PC-3 (cell line): ENCODE results near the gene SPPL2B. TPM values are rescaled to one million over a fixed set of nuclear protein-coding genes. Genes with fewer than 3 reads are reported as not detected.

ENCODE experiments used
- ATAC-seq: fragments of 200-7000 bp; cut with Tn5 transposase; 2 replicates; pipeline ENCODE4 v1.9.1; 2020; ENCODE audit warnings: mild to moderate bottlenecking, moderate library complexity
- BruUV-seq: library from RNA; stranded (reverse); fragments of 400-500 nt; replicated peaks from 2 replicates; lab custom pipeline; 2021; lab: Mats Ljungman, UMichigan
- CTCF ChIA-PET: fragments of 300-600 bp; sonication (Branson Sonifier 250); formaldehyde crosslinking; loops from one replicate; lab custom pipeline; 2022; ENCODE audit warnings: antibody characterized with exemption; lab: Charles Lee
- POLR2A ChIA-PET: fragments of 300-600 bp; sonication (Branson Sonifier 250); formaldehyde crosslinking; loops from one replicate; lab custom pipeline; 2022; ENCODE audit warnings: antibody characterized with exemption; ENCODE audit not compliant: unreplicated experiment; lab: Charles Lee
- DNase-seq: peaks from one replicate; pipeline ENCODE4 v3.0.0-alpha.2; 2015
- H2AFZ ChIP-seq: fragments of 300-600 bp; sonication (generic); 2 replicates; pipeline ENCODE4 v1.6.0; 2016; ENCODE audit warnings: antibody characterized with exemption, low read length
- H3F3A ChIP-seq: fragments of 300-600 bp; sonication (generic); one replicate; pipeline ENCODE4 v1.6.0; 2017; ENCODE audit warnings: antibody characterized with exemption, low read length, control low read depth, mild to moderate bottlenecking; ENCODE audit not compliant: unreplicated experiment
- H3K27ac ChIP-seq: fragments of 300-600 bp; sonication (generic); 2 replicates; pipeline ENCODE4 v1.5.1; 2016; ENCODE audit warnings: mild to moderate bottlenecking, low read length
- H3K27me3 ChIP-seq: fragments of 300-600 bp; sonication (generic); 2 replicates; pipeline ENCODE4 v1.6.1; 2016; ENCODE audit warnings: low read length, mixed read lengths
- H3K36me3 ChIP-seq: fragments of 300-600 bp; sonication (generic); 2 replicates; pipeline ENCODE4 v1.6.1; 2016; ENCODE audit warnings: low read depth, mixed run types, low read length, mixed read lengths
- H3K4me1 ChIP-seq: fragments of 300-600 bp; sonication (generic); 2 replicates; pipeline ENCODE4 v1.5.1; 2016; ENCODE audit warnings: low read length; ENCODE audit not compliant: insufficient read depth
- H3K4me2 ChIP-seq: fragments of 300-600 bp; sonication (generic); 2 replicates; pipeline ENCODE4 v1.6.0; 2016; ENCODE audit warnings: low read length
- H3K4me3 ChIP-seq: fragments of 300-600 bp; sonication (generic); 2 replicates; pipeline ENCODE4 v1.5.1; 2016; ENCODE audit warnings: mild to moderate bottlenecking, low read length, mixed read lengths
- H3K79me2 ChIP-seq: fragments of 300-600 bp; sonication (generic); 2 replicates; pipeline ENCODE4 v1.6.1; 2017; ENCODE audit warnings: low read length, mixed read lengths
- H3K9ac ChIP-seq: fragments of 300-600 bp; sonication (generic); 2 replicates; pipeline ENCODE4 v1.6.0; 2016; ENCODE audit warnings: mild to moderate bottlenecking, low read length
- H3K9me2 ChIP-seq: fragments of 300-600 bp; sonication (generic); replicated peaks from 2 replicates; pipeline ENCODE4 v1.6.1; 2016; ENCODE audit warnings: mixed run types, low read length, mixed read lengths
- H3K9me3 ChIP-seq: fragments of 300-600 bp; sonication (generic); 2 replicates; pipeline ENCODE4 v1.6.1; 2016; ENCODE audit warnings: low read length, mixed read lengths
- H4K20me1 ChIP-seq: fragments of 300-600 bp; sonication (generic); 2 replicates; pipeline ENCODE4 v1.6.1; 2016; ENCODE audit warnings: low read length, mixed read lengths
- CTCF ChIP-seq: fragments of 300-600 bp; sonication (generic); conservative IDR thresholded peaks from 2 replicates; pipeline ENCODE4 v1.5.1; 2017; ENCODE audit warnings: antibody characterized with exemption, low read depth, mild to moderate bottlenecking, low read length
- EZH2 ChIP-seq: fragments of 300-600 bp; sonication (generic); IDR thresholded peaks from one replicate; pipeline ENCODE4 v1.6.1; 2017; ENCODE audit warnings: antibody characterized with exemption, mild to moderate bottlenecking, low read length; ENCODE audit not compliant: unreplicated experiment
- EZH2phosphoT487 ChIP-seq: fragments of 300-600 bp; sonication (generic); IDR thresholded peaks from 2 replicates; pipeline ENCODE4 v1.6.1; 2018; ENCODE audit warnings: mild to moderate bottlenecking, antibody characterized with exemption, low read length, borderline replicate concordance
- intact Hi-C: fragments of 100-400 bp; cut with micrococcal nuclease; formaldehyde crosslinking; loops from 2 replicates; pipeline ENCODE4 v1.9.0; 2023
- total RNA-seq: library from RNA; depleted of rRNA; stranded (reverse); fragments of >200 nt; gene quantifications from 2 replicates; pipeline ENCODE4 v1.2.3, GENCODE V29; 2014

SPPL2B gene
- total RNA-seq, 1 experiment from 2014 or later, result 28.6 TPM

GRCh38 chr19:2286402-2287140 is 41.9 kb upstream of the SPPL2B start:
- H2AFZ ChIP-seq, result no peak overlapping the region
- no peak overlapping the region for H3K27ac ChIP-seq
- peaks cover 21% of the 10 kb centered on the region for H3K27me3 ChIP-seq
- H3K4me3 ChIP-seq, result no peak overlapping the region
- BruUV-seq, result no TSS peak
- no peak for DNase-seq
- H3K4me2 ChIP-seq, result no peak overlapping the region
- H3K9ac ChIP-seq, result no peak overlapping the region
- no peaks in the 10 kb centered on the region for H3K4me1 ChIP-seq
- H4K20me1 ChIP-seq, result no peaks in the 10 kb centered on the region
- H3F3A ChIP-seq, result no peaks in the 10 kb centered on the region
- ChIA-PET POLR2A (no interaction called here), CTCF (no interaction called here)
- intact Hi-C loops, result no loop called here
- no peaks in the 10 kb centered on the region for H3K9me3 ChIP-seq
- no peak for ATAC-seq
- TF ChIP-seq EZH2 (no peak), EZH2phosphoT487 (no peak), CTCF (no peak)
- no peaks in the 10 kb centered on the region for H3K9me2 ChIP-seq
- H3K36me3 ChIP-seq, result no peaks in the 10 kb centered on the region
- H3K79me2 ChIP-seq, result no peaks in the 10 kb centered on the region

- Histone ChIP-seq H3K9me2 (no peaks in the 10 kb centered on the region), H3K9ac (no peak overlapping the region), H3K4me2 (no peak overlapping the region), H3K36me3 (no peaks in the 10 kb centered on the region), H3K27ac (no peak overlapping the region), H3K27me3 (peaks cover 21% of the 10 kb centered on the region), H3K4me1 (no peaks in the 10 kb centered on the region), H3F3A (no peaks in the 10 kb centered on the region), H3K4me3 (no peak overlapping the region), H3K79me2 (no peaks in the 10 kb centered on the region), H2AFZ (no peak overlapping the region), H3K9me3 (no peaks in the 10 kb centered on the region), H4K20me1 (no peaks in the 10 kb centered on the region)
- ChIA-PET POLR2A (no interaction called here), CTCF (no interaction called here)
- ATAC-seq (no peak), DNase-seq (no peak)
- TF ChIP-seq EZH2 (no peak), CTCF (no peak), EZH2phosphoT487 (no peak)
- BruUV-seq, result no TSS peak
- intact Hi-C loops, result no loop called here
Observed at GRCh38 chr19:2287585-2288337, 40.7 kb upstream of the SPPL2B start.

- H3K9me3 ChIP-seq, result no peaks in the 10 kb centered on the region
- BruUV-seq, result no TSS peak
- no peak for TF ChIP-seq CTCF
- no peak for TF ChIP-seq EZH2phosphoT487
- TF ChIP-seq EZH2, result no peak
- no peak overlapping the region for H3K4me2 ChIP-seq
- ATAC-seq, result no peak
- no peaks in the 10 kb centered on the region for H4K20me1 ChIP-seq
- no peak overlapping the region for H2AFZ ChIP-seq
- no peak overlapping the region for H3K27ac ChIP-seq
- ChIA-PET CTCF (no interaction called here), POLR2A (no interaction called here)
- H3K9ac ChIP-seq, result no peak overlapping the region
- no peaks in the 10 kb centered on the region for H3F3A ChIP-seq
- H3K9me2 ChIP-seq, result no peaks in the 10 kb centered on the region
- no peaks in the 10 kb centered on the region for H3K4me1 ChIP-seq
- DNase-seq, result no peak
- intact Hi-C loops, result no loop called here
- no peaks in the 10 kb centered on the region for H3K79me2 ChIP-seq
- no peak overlapping the region for H3K4me3 ChIP-seq
- no peaks in the 10 kb centered on the region for H3K36me3 ChIP-seq
- H3K27me3 ChIP-seq, result peaks cover 21% of the 10 kb centered on the region
Observed at GRCh38 chr19:2288338-2288817, 40.1 kb upstream of the SPPL2B start.
